Measurements from ENCODE around the gene NCBP2.

Gene NCBP2

DNA sequence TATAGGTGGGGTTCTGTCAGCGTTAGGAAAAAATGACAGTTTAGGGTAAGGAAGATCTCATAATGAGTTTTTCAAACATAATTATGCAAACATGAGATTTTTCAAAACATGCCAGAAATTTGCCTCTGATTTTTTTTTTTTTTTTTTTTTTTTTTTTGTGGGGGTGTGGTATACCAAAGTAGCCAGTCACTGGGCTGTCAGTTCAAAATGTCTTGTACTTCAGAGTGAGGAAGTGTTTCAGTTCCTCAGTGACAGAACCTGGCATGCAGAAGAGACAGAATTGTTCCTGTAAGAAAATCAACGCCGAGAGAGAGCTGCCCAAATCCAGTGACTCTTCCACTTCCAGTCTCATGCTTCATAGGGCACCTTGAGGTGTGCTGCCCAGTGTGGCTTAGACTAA, 9.7 kb downstream of the NCBP2 start:
- no peak for DNase-seq

DNA sequence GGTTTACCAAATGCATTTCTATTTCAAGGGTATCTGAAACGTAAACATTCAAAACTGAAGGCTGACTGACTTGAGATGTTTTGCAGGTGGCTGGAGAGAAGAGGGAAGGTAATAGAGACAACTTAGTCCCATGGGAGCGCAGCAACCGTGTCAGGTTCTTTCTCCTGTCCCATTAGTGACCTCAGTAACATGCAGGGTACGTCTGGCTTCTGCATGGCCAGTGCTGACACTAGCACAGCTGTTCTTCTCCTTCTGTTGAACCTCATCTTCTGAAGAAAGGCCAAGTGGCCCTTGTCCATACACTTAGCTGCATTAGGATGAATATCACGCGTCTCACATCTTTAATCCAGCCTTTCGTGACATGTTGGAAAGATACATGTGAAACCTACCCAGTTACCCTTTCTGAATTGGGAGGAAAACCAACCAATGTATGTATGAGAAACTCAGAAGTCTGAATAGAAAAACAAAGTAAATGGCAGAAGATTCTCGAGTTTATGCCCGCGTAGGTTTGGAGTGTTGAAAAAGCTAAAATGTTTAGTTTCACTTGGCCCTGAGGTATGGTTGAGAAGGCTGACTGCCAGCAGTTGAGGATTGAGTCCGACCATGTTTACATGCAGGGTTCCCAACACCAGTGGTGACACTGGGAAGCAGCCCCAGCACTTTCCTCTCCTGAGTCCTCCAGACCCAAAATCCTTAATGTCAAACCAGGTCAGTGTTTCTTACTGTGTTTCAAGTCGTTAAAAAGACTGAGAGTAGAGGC, 10.3 kb downstream of the NCBP2 start:
- no peak for DNase-seq

DNA sequence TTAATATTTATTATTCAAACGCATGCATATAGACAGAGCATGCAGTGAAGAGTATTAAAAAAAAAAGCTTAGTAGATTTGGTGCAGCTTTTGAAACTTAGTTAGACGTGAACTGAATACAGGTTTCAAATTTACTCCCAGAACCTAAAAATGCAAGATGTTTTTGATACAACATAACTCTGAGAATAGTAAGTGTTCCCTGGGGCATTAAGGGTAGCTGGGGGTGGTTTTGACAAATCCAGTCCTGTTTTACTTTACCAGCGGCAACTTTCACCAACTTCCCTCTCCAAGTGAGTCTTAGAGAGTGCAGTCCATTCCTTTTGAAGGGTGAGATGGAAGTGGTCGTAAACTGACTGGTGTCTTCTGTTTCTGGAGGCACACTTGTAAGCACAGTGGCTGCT, 11.2 kb downstream of the NCBP2 start:
- no peak for DNase-seq

DNA sequence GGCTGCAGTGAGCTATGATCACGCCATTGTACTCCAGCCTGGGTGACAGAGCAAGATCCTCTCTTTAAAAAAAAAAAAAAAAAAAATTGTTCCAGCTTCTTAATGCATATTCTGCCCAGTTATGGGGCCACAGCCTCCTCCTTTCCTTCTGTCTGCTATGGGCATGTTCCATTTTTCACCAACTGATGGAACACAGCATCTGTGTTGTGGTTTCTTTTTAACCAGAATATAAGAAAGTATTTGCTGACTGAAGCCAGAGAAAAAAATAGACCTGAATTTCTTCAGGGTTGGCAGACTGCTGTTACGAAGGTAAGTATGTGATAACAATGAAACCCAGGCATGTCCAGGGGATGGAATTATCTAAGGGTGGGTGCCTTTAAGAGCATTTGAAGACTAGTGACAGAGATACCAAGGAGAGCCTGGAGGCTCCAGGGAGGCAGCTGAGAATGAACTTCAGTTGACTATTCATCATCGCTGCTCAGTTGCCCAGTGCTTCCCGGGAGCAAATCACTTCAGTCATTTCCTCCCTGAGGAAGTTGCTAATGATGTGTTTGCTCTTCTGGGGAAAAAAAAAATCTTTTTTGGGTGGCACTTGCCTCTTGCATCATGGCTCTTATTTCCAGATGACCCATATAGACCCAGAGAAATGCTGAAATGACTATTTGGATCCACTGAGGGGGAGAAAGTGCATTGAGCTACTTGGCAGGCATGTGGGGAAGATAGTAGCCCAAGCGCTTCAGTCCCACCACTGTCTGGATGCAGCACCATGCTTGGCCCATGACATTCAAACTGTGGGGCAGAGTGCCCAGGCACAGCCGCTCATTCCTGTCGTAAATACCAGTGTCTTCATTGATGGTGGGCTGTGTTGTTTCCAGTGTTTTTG, 14.5 kb downstream of the NCBP2 start:
- no peak for DNase-seq

DNA sequence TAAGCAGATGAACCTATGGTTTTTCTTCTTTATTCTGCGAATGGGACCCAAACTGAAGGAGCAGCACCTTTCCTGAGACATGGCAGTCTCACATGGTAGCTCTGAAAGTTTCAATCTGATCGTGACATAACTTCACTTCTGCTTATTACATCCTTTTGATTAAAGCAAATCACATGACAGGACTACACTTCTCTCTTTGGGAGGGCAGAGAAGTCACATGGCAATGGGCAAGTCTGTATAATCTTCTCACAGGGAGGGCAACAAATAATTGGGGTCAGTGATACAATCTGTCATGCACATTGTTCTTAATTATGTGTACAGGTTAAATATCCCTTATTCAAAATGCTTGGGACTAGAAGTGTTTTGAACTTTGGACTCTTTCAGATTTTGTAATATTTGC, 21.6 kb downstream of the NCBP2 start:
- no peak for DNase-seq

DNA sequence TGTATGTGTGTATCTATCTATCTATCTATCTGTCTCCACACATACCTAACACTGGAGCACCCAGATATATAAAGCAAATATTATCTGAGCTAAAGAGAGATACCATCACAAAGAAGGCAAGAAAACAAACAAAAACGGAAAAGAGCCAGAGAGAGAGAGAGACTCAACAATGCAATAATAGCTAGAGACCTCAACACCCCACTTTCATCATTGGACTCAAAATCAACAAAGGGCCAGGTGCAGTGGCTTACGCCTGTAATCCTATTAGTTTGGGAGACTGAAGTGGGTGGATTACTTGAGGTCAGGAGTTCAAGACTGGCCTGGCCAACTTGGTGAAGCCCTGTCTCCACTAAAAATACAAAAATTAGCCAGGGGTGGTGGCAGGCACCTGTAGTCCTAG, 23.4 kb downstream of the NCBP2 start:
- DNase-seq = no peak

- DNase-seq = no peak
Measured at GRCh38 chr3:196916995-196917394, 25.3 kb downstream of the NCBP2 start.

GRCh38 chr3:196916221-196916620, 26.1 kb downstream of the NCBP2 start:
- DNase-seq = no peak

DNA sequence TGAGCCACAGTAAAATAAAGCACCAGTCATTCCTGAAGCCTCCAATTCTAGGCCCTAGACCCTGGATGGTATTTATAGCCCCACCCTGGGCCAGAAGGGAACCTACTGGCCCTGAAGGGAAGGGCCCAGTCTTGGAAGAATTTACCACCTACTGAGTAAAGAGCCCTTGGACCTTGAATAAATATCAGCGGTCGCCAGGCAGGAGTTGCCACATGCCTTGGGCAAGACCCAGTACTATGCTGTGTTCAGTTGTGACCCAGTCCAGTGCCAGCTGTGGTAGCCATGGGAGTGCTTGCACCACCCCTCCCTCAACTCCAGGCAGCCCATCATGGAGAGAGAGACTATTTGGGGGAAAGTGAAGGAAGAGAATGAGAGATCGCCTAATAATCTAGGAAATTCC, 27.0 kb downstream of the NCBP2 start:
- DNase-seq = no peak

- DNase-seq = no peak
Measured at GRCh38 chr3:196914866-196915265, 27.5 kb downstream of the NCBP2 start.

GRCh38 chr3:196903740-196904139, 38.6 kb downstream of the NCBP2 start:
- no peak for DNase-seq

DNA sequence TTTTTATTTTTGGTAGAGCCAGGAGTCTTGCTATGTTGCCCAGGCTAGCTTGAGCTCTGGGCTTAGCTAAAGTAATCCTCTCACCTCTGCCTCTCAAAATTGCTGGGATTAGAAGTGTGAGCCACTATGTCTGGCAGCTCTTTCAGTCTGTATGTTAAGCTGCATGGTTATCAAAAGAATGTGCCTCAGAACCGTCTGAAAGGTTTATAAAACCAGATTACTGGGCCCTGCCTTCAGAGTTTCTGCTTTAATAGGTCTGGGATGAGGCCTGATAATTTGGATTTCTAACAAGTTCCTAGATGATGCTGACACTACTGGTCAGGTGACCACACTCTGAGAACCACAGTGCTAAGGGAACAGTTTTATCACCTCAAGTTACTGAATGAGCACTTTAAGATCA, 40.0 kb downstream of the NCBP2 start:
- DNase-seq = no peak

- no peak for DNase-seq
Measured at GRCh38 chr3:196901768-196902167, 40.6 kb downstream of the NCBP2 start.

- DNase-seq = no peak
Measured at GRCh38 chr3:196896229-196896628, 46.1 kb downstream of the NCBP2 start.

GRCh38 chr3:196894557-196895295, 47.6 kb downstream of the NCBP2 start:
- DNase-seq = no peak

GRCh38 chr3:196889844-196890708, 52.3 kb downstream of the NCBP2 start:
- no peak for DNase-seq

DNA sequence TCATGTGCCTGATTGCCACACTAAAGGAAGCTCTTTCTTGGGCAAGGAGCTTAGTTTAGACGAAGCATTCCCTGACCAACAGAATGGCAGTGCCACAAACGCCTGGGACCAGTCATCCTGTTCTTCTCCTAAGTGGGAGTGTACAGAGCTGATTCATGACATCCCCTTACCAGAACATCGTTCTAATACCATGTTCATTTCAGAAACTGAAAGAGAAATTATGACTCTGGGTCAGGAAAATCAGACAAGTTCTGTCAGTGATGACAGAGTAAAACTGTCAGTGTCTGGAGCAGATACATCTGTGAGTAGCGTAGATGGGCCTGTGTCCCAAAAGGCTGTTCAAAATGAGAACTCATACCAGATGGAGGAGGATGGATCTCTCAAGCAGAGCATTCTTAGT, 56.2 kb downstream of the NCBP2 start:
- DNase-seq = no peak

Measured in NCI-H526 treated with DMSO at 0.1 percent for 48 hours (cell line).